Stimulated activated CD4-positive, alpha-beta T cell treated with anti-CD3 and anti-CD28 coated beads, TNF-alpha, amount 100 ng/mL, for 24 hours (primary cell): ENCODE data around the gene AMPH.

Source experiments
- DNase-seq, 3 experiments: peaks; one replicate each; pipeline ENCODE4 v3.0.0-alpha.2; 2020; ENCODE audit warnings: low read depth in 3 of 3

AMPH gene

GRCh38 chr7:38463277-38464225 lies 167.6 kb downstream of the AMPH start:
- DNase-seq: peak; percentile 65 to 86 (median 75)

DNA sequence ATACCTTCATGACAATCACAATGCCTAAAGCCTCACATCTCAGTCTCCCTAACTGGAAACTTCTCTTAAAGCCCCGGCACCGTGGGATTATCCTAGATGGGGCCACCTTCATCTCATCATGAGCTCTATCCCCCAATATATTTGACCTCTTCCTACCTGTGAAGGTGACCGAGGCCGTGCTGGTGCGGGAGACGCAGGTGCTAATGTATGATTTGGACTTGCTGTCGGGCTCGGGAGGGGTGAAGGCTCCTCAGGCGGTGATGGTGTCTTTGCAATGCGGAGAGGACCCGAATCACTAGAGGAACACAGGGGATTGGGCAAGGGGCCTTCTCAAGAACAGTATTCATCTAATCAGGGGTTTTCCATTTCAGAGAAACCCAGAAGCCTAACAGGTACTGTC lies 168.4 kb downstream of the AMPH start:
- no peak for DNase-seq

DNA sequence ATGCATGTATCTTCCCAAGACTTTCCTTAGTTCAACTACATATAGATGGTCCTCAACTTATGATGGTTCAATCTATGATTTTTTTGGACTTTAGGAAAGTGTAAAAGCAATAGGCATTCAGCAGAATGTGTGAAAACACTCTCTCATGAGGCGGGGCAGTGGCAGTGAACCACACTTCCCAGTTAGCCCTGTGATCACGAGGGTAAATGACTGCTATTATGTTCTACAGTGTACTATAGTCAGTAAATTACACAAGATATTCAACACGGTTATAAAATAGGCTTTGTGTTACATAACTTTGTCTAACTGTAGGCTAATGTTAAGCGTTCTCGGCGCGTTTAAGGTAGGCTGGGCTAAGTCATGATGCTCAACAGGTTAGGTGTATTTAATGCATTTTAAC lies 169.3 kb downstream of the AMPH start:
- no peak for DNase-seq

- DNase-seq: no peak
Measured at GRCh38 chr7:38453826-38454225, 177.3 kb downstream of the AMPH start.

DNA sequence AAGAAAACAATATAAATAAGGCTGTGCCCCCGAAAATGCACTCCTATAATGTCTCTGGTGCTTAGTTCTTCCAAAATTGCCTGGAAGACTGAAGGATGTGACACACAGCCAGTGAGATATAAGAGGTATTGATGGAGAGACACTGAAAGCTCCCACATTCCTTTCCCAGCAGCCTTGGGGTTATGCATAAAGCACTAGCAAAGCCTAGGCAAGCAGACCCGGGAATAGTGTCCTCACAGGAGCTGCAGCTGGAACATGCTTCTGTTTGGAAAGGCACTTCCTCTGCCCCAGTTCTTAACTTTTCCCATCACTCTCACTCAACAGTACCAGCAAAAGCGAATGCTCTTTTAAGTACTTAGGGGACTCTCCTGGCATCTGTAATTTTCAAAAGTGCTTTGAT lies 178.0 kb downstream of the AMPH start:
- no peak for DNase-seq

DNA sequence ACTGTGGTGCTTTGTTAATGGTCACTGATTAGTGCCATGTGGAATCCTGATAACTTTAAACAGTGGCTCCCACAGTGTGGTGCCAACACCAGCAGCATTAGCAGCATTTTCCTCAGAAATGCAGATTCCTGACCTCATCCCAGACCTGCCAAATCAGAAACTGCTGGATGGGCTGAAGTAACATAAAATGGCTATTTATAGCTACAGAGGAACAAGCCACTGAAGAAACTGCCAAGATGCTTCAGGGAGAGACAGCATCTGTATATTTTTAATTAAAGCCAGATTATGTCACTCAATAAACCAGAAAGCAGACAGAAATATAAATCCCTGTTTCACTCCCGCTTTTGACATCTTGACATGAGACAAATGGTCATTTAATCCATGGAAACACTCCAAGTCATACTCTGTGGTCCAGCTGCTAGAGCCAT lies 178.5 kb downstream of the AMPH start:
- DNase-seq: no peak

DNA sequence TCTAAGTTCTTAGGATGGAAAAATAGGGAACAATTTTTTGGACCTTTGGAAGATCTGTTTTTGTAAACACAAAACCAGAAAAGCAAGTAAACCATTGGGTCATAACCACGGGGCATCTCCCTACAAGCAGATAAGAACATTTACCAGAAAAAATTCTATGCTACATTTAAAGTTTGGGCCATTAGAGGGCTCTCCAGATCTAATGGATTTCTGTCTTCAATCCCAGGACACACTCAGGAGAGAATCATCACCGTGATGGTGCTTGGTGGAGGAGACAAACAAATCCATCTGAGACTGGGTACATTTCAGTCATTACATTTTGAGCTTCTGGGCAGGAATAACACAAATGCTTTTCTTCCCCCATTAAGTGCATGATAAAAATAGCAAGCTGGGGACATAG lies 179.3 kb downstream of the AMPH start:
- DNase-seq: no peak

DNA sequence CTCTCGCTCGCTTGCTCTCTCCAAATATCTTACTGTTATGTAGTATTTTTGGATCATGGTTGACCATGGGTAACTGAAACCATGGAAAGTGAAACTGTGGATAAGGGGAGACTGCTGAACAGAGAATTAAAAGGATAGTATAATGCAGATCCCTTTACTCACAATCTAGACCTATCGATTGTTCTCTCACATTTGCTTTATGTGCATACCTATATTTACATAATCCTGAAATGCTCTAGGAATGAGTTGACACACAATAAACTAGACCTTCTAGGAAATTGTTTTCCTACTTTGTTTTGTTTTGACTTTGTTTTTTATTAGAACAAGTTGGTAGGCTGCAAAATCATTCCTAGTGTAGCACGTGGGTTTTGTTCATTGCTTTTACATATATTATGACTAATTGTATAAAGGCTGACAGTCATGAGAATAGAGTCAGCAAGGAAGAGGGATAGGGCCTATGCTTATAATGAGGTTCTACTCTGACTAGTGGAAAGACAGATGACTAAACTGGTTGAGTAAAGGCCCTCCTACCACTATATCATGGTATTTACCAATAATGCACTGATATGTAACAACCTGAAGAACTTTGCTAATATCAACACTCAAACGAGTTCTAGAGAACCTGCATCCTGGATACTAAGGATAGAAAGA lies 182.5 kb downstream of the AMPH start:
- no peak for DNase-seq

DNA sequence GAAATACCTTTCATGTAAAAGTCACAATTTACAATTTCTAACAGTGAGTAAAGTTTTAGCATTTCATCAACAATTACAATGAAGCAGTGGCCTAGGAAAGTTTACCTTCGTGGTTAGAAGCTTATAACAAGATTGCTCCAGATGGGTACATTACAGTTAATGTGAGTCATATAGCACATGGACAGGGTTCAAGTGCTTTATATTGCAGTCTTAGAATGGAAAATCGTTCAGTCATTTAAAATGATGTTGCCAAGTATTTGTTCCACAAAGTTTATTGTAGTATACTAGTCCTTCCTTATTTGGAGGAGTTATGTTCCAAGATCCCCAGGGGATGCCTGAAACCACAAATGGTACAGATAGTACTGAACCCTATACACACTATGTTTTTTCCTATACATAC lies 183.1 kb downstream of the AMPH start:
- DNase-seq: no peak

DNA sequence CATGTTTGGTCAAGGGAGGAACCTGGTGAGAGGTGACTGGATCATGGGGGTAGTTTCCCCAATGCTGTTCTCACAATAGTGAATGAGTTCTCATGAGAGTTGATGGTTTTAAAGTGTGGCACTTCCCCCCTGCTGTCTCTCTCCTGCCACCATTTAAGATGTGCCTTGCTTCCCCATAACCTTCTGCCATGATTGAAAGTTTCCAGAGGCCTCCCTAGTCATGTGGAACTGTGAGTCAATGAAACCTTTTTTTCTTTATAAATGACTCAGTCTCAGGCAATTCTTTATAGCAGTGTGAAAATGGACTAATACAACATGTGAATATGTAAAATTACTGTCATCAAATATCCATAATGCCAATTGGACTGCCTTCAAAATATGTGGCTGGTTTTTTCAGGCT lies 192.2 kb downstream of the AMPH start:
- DNase-seq: no peak

GRCh38 chr7:38432671-38433070 lies 198.5 kb downstream of the AMPH start:
- DNase-seq: no peak

GRCh38 chr7:38432080-38432479 lies 199.1 kb downstream of the AMPH start:
- no peak for DNase-seq

- no peak for DNase-seq
Measured at GRCh38 chr7:38429057-38429456, 202.1 kb downstream of the AMPH start.

DNA sequence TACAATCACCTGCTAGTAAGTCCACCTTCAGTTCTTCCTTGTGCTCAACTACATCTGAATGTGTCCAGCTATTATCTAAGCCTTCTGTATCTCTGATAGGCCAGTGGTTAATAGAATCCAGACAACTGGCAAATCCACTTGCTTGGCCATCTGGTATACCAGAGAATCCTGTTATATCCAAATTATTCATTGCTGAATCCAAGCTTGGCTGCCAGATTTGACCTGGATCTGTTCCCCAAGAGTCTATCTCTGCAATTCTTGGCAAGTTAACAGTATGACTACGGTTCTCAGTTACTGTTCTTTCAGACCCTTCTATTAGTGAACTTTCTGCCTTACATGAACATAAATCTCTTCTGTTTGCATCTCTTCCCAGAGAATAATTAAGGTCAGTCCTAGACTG lies 203.1 kb downstream of the AMPH start:
- no peak for DNase-seq

DNA sequence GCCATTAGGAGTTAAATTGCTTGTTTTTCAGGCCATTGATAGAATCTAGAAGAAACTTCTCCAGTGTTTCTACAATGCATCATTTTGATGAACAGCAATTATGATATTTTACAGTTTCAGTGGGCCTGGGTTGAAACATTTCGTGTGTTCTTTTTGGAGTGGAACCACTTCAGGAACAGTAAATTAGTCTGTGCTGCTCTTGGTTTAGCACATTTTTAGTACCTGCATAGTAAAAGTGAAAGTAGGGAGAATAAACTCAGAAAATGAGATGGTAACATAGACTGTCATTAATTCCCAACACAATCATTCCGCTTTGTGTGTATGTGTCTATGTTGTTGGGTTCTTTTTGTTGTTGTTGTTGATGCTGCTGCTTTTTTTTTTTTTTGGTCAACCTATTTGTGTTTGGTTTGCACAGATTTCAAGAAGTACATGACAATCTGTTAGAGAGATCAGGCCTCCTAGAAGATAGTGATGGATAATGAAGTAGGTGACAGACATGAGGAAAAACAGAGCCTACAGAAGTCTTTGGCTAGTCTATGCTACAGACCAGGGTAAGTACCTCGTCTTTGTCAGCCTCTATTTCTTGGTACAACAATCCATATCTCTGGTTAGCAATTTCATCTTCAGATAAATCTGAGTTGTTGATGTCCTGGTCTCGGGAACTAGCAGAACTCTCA lies 203.8 kb downstream of the AMPH start:
- no peak for DNase-seq

- DNase-seq: no peak
Measured at GRCh38 chr7:38425509-38425908, 205.7 kb downstream of the AMPH start.

- DNase-seq: no peak
Measured at GRCh38 chr7:38424750-38425463, 206.3 kb downstream of the AMPH start.

DNA sequence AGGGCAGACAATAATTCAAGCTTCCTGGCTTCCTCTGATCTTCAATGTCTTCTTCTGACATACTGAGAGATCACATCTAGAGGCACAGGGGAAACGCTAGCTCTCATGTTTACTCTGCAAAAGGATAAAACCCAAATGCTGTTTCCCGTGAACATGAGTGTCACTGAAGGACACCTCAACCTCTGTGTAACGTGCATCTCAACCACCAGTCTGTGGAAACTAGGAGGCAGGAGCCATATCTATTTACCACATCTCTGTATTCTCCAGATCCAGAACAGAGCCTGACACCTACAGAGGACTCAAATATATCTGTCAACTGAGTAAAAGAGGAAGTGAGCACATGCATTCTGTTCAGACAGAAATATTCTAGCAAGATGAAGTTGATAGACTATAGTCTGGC lies 217.4 kb downstream of the AMPH start:
- no peak for DNase-seq

GRCh38 chr7:38411404-38411803 lies 219.8 kb downstream of the AMPH start:
- DNase-seq: peak in 1 of 3 experiments; percentile 10

GRCh38 chr7:38410056-38410455 lies 221.1 kb downstream of the AMPH start:
- DNase-seq: no peak

GRCh38 chr7:38409531-38409930 lies 221.6 kb downstream of the AMPH start:
- no peak for DNase-seq
